ENCODE data around the gene FNIP2. TPM values are rescaled to one million over a fixed set of nuclear protein-coding genes. Genes with fewer than 3 reads are reported as not detected.
A peak's percentile ranks its signal among the peaks of the same experiment; 100 is the strongest.
"Not testable (repeated sequence)": the region's sequence is repeated elsewhere in the genome, so short reads cannot be mapped to it uniquely, and the experiment has no call there.

FNIP2 gene
- polyA plus RNA-seq, 6 donors from 2014 or later: not detected

GRCh38 chr4:158894826-158895225 is 126.0 kb downstream of the FNIP2 start:
- no peak overlapping the region for H3K27ac Mint-ChIP-seq
- no peaks in the 10 kb centered on the region for H3K27me3 Mint-ChIP-seq
- H3K4me1 Mint-ChIP-seq: no peaks in the 10 kb centered on the region
- peaks cover 0 to 9% (median 0%) of the 10 kb centered on the region in 7 donors for H3K9me3 Mint-ChIP-seq
- no peak overlapping the region for H3K4me3 Mint-ChIP-seq
- H3K36me3 Mint-ChIP-seq: no peaks in the 10 kb centered on the region
- ATAC-seq (ENCODE audit: low read depth in 2 of 2) (no peak), DNase-seq (no peak)

- ATAC-seq (ENCODE audit: low read depth in 2 of 2): no peak
- peaks cover 0 to 9% (median 0%) of the 10 kb centered on the region in 7 donors for H3K9me3 Mint-ChIP-seq
- no peaks in the 10 kb centered on the region for H3K36me3 Mint-ChIP-seq
- no peak overlapping the region for H3K4me3 Mint-ChIP-seq
- no peak overlapping the region for H3K27ac Mint-ChIP-seq
- no peaks in the 10 kb centered on the region for H3K27me3 Mint-ChIP-seq
- DNase-seq: no peak
- H3K4me1 Mint-ChIP-seq: no peaks in the 10 kb centered on the region
These were observed 127.2 kb downstream of the FNIP2 start for GRCh38 chr4:158895797-158896576.

- not testable (repeated sequence) for H3K9me3 Mint-ChIP-seq; H3K36me3 Mint-ChIP-seq; H3K4me3 Mint-ChIP-seq; DNase-seq; H3K27me3 Mint-ChIP-seq; H3K4me1 Mint-ChIP-seq; ATAC-seq (ENCODE audit: low read depth in 2 of 2)
- H3K27ac Mint-ChIP-seq: peak overlapping the region in 1 of 6 donors; percentile 32
These were observed 127.9 kb downstream of the FNIP2 start for GRCh38 chr4:158896577-158897238.

GRCh38 chr4:158900408-158900807 is 131.6 kb downstream of the FNIP2 start:
- not testable (repeated sequence) for DNase-seq; H3K4me1 Mint-ChIP-seq; H3K36me3 Mint-ChIP-seq; H3K4me3 Mint-ChIP-seq; ATAC-seq (ENCODE audit: low read depth in 2 of 2)
- Mint-ChIP-seq H3K27me3 (peaks cover 0 to 18% (median 7%) of the 10 kb centered on the region in 3 donors), H3K9me3 (peaks cover 0 to 13% (median 0%) of the 10 kb centered on the region in 7 donors), H3K27ac (peak overlapping the region in 1 of 6 donors; percentile 27)

GRCh38 chr4:158902280-158903078 is 133.7 kb downstream of the FNIP2 start:
- DNase-seq; H3K36me3 Mint-ChIP-seq; H3K4me1 Mint-ChIP-seq; ATAC-seq (ENCODE audit: low read depth in 2 of 2); H3K27ac Mint-ChIP-seq; H3K4me3 Mint-ChIP-seq: not testable (repeated sequence)
- Mint-ChIP-seq H3K9me3 (peaks cover 0 to 11% (median 0%) of the 10 kb centered on the region in 7 donors), H3K27me3 (peaks cover 0 to 18% (median 7%) of the 10 kb centered on the region in 3 donors)

- Mint-ChIP-seq H3K4me1 (peaks cover 0 to 5% (median 4%) of the 10 kb centered on the region in 3 donors), H3K9me3 (peaks cover 0 to 11% (median 0%) of the 10 kb centered on the region in 7 donors), H3K36me3 (no peaks in the 10 kb centered on the region), H3K4me3 (no peak overlapping the region), H3K27me3 (peaks cover 0 to 18% (median 7%) of the 10 kb centered on the region in 3 donors), H3K27ac (no peak overlapping the region)
- ATAC-seq (ENCODE audit: low read depth in 2 of 2): no peak
- no peak for DNase-seq
These were observed 134.2 kb downstream of the FNIP2 start for GRCh38 chr4:158903079-158903456.

GRCh38 chr4:158903472-158904043 is 134.7 kb downstream of the FNIP2 start:
- Mint-ChIP-seq H3K27ac (no peak overlapping the region), H3K36me3 (no peaks in the 10 kb centered on the region), H3K4me3 (no peak overlapping the region), H3K27me3 (peaks cover 0 to 18% (median 7%) of the 10 kb centered on the region in 3 donors), H3K9me3 (peaks cover 0 to 7% (median 0%) of the 10 kb centered on the region in 7 donors), H3K4me1 (peaks cover 0 to 5% (median 4%) of the 10 kb centered on the region in 3 donors)
- ATAC-seq (ENCODE audit: low read depth in 2 of 2) (no peak), DNase-seq (no peak)

- Mint-ChIP-seq H3K9me3 (peaks cover 0 to 4% (median 0%) of the 10 kb centered on the region in 7 donors), H3K4me1 (peaks cover 0 to 5% (median 4%) of the 10 kb centered on the region in 3 donors), H3K4me3 (no peak overlapping the region), H3K27ac (no peak overlapping the region), H3K36me3 (no peaks in the 10 kb centered on the region), H3K27me3 (peaks cover 0 to 18% (median 7%) of the 10 kb centered on the region in 3 donors)
- DNase-seq: no peak
- no peak for ATAC-seq (ENCODE audit: low read depth in 2 of 2)
These were observed 136.0 kb downstream of the FNIP2 start for GRCh38 chr4:158904815-158905214.

- Mint-ChIP-seq H3K9me3 (peaks cover 0 to 4% (median 0%) of the 10 kb centered on the region in 7 donors), H3K4me3 (no peak overlapping the region), H3K27me3 (peaks cover 0 to 24% (median 7%) of the 10 kb centered on the region in 3 donors), H3K27ac (peak overlapping the region in 1 of 6 donors; percentile 26), H3K36me3 (no peaks in the 10 kb centered on the region), H3K4me1 (peaks cover 0 to 5% (median 4%) of the 10 kb centered on the region in 3 donors)
- DNase-seq (no peak), ATAC-seq (ENCODE audit: low read depth in 2 of 2) (peak; percentile 65 to 69)
These were observed 137.2 kb downstream of the FNIP2 start for GRCh38 chr4:158906073-158906472.

- no peak overlapping the region for H3K4me3 Mint-ChIP-seq
- H3K9me3 Mint-ChIP-seq: no peaks in the 10 kb centered on the region
- H3K27ac Mint-ChIP-seq: no peak overlapping the region
- no peak for ATAC-seq (ENCODE audit: low read depth in 2 of 2)
- peaks cover 4 to 26% (median 17%) of the 10 kb centered on the region in 3 donors for H3K27me3 Mint-ChIP-seq
- H3K36me3 Mint-ChIP-seq: no peaks in the 10 kb centered on the region
- H3K4me1 Mint-ChIP-seq: no peaks in the 10 kb centered on the region
- DNase-seq: no peak
These were observed 143.6 kb downstream of the FNIP2 start for GRCh38 chr4:158912390-158912789.

- Mint-ChIP-seq H3K36me3 (no peaks in the 10 kb centered on the region), H3K4me1 (no peaks in the 10 kb centered on the region), H3K9me3 (no peaks in the 10 kb centered on the region), H3K4me3 (no peak overlapping the region), H3K27ac (no peak overlapping the region), H3K27me3 (peaks cover 4 to 26% (median 17%) of the 10 kb centered on the region in 3 donors)
- DNase-seq (no peak), ATAC-seq (ENCODE audit: low read depth in 2 of 2) (no peak)
These were observed 144.0 kb downstream of the FNIP2 start for GRCh38 chr4:158912806-158913205.

GRCh38 chr4:158913766-158914165 is 144.9 kb downstream of the FNIP2 start:
- no peak overlapping the region for H3K4me3 Mint-ChIP-seq

GRCh38 chr4:158914218-158914617 is 145.4 kb downstream of the FNIP2 start:
- Mint-ChIP-seq H3K27ac (no peak overlapping the region), H3K27me3 (peaks cover 4 to 26% (median 17%) of the 10 kb centered on the region in 3 donors), H3K4me1 (no peaks in the 10 kb centered on the region), H3K36me3 (no peaks in the 10 kb centered on the region), H3K9me3 (peaks cover 0 to 6% (median 0%) of the 10 kb centered on the region in 7 donors), H3K4me3 (no peak overlapping the region)
- ATAC-seq (ENCODE audit: low read depth in 2 of 2) (no peak), DNase-seq (no peak)

More at GRCh38 chr4:158913766-158914165, 144.9 kb downstream of the FNIP2 start:
- H3K4me1 Mint-ChIP-seq: no peaks in the 10 kb centered on the region
- H3K27ac Mint-ChIP-seq: no peak overlapping the region
- peaks cover 0 to 1% (median 0%) of the 10 kb centered on the region in 7 donors for H3K9me3 Mint-ChIP-seq
- ATAC-seq (ENCODE audit: low read depth in 2 of 2) (no peak), DNase-seq (no peak)
- H3K36me3 Mint-ChIP-seq: no peaks in the 10 kb centered on the region
- H3K27me3 Mint-ChIP-seq: peaks cover 4 to 26% (median 17%) of the 10 kb centered on the region in 3 donors

Data from naive B cell (primary cell).